Ascending aorta (tissue), 2 donors: ENCODE measurements around the gene EFCAB9. TPM values are rescaled to one million over a fixed set of nuclear protein-coding genes. Genes with fewer than 3 reads are reported as not detected.

Experiments used
- DNase-seq, 2 donors: peaks; one replicate each; pipeline ENCODE4 v3.0.0-alpha.2; 2019; ENCODE audit warnings: low spot score in 2 of 2
- H3K27ac ChIP-seq, 2 donors: fragments of 200-600 bp; sonication (generic); one replicate each; pipeline ENCODE4 v1.5.1; 2016 to 2017; ENCODE audit warnings: mild to moderate bottlenecking in 1 of 2
- H3K27me3 ChIP-seq: fragments of 200-600 bp; sonication (generic); one replicate; pipeline ENCODE4 v1.5.1; 2017
- H3K36me3 ChIP-seq, 2 donors: fragments of 200-600 bp; sonication (generic); one replicate each; pipeline ENCODE4 v1.5.1; 2016
- H3K4me1 ChIP-seq, 2 donors: fragments of 200-600 bp; sonication (generic); one replicate each; pipeline ENCODE4 v1.5.1; 2016 to 2017; ENCODE audit warnings: mild to moderate bottlenecking in 1 of 2
- H3K4me3 ChIP-seq, 2 donors: fragments of 200-600 bp; sonication (generic); one replicate each; pipeline ENCODE4 v1.5.1; 2016 to 2017; ENCODE audit warnings: mild to moderate bottlenecking in 1 of 2
- H3K9me3 ChIP-seq, 2 donors: fragments of 200-600 bp; sonication (generic); one replicate each; pipeline ENCODE4 v1.5.1; 2016
- intact Hi-C: fragments of 100-400 bp; cut with DNase I; formaldehyde crosslinking; loops from one replicate; pipeline ENCODE4 v1.15.1; 2023
- total RNA-seq: library from RNA; depleted of rRNA; stranded (reverse); fragments of >200 nt; gene quantifications from one replicate; pipeline ENCODE4 v1.1.0, GENCODE V29; 2016
- TF ChIP-seq, protein P1 (sequence below), 3 experiments: fragments of 200-600 bp in 2 of 3; fragments of 450-650 bp in 1 of 3; sonication (generic) in 2 of 3; IDR thresholded peaks; one replicate each; pipeline ENCODE4 v1.5.1; 2016 to 2019; ENCODE audit warnings: antibody characterized with exemption in 3 of 3, mild to moderate bottlenecking in 1 of 3, moderate library complexity in 1 of 3

The EFCAB9 gene
- total RNA-seq, 1 donor from 2014 or later = not detected

DNA sequence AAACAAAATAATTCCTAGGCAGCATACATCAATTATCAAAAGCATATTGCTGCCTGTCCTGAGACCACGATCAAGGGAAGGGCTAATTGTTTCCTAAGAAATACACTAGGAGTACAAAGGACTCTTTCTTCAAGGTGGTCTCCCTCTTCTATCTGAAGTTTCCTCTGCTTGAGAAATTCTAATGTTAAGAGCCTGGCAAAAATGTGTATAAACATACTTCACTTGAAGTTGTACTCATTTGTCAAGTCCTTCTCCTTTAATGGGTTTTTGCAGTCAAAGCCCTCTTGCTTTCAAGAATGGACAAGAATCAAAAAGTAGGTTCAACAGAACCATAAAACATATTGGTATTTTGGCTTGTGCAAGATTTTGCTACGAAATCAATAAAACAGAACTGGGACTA, 58.5 kb downstream of the EFCAB9 start:
- Histone ChIP-seq H3K36me3 (peaks cover 8 to 12% of the 10 kb centered on the region in 2 donors), H3K4me3 (no peak overlapping the region), H3K4me1 (no peaks in the 10 kb centered on the region), H3K9me3 (peaks cover 3 to 26% of the 10 kb centered on the region in 2 donors), H3K27me3 (no peaks in the 10 kb centered on the region), H3K27ac (no peak overlapping the region)
- intact Hi-C loops = no loop called here
- no peak for DNase-seq
- TF ChIP-seq, protein P1, sequence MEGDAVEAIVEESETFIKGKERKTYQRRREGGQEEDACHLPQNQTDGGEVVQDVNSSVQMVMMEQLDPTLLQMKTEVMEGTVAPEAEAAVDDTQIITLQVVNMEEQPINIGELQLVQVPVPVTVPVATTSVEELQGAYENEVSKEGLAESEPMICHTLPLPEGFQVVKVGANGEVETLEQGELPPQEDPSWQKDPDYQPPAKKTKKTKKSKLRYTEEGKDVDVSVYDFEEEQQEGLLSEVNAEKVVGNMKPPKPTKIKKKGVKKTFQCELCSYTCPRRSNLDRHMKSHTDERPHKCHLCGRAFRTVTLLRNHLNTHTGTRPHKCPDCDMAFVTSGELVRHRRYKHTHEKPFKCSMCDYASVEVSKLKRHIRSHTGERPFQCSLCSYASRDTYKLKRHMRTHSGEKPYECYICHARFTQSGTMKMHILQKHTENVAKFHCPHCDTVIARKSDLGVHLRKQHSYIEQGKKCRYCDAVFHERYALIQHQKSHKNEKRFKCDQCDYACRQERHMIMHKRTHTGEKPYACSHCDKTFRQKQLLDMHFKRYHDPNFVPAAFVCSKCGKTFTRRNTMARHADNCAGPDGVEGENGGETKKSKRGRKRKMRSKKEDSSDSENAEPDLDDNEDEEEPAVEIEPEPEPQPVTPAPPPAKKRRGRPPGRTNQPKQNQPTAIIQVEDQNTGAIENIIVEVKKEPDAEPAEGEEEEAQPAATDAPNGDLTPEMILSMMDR (IDR thresholded peaks at IDR 0.05) = no peak

Other genes starting within 250 kb of the EFCAB9 start
- 34.6 TPM for gene FBXW11, start 187.5 kb upstream of the EFCAB9 start, total RNA-seq
- gene STK10, start 5.9 kb upstream of the EFCAB9 start, total RNA-seq = 18.4 TPM
- 6.8 TPM for gene UBTD2, start 89.6 kb downstream of the EFCAB9 start, total RNA-seq